K562 (cell line): Measurements from ENCODE around the gene UBE2L3. TPM values are rescaled to one million over a fixed set of nuclear protein-coding genes. Genes with fewer than 3 reads are reported as not detected.

ENCODE experiments used
- BRCA1 ChIP-seq, 2 experiments: fragments of 450-650 bp in 1 of 2; sonication (generic) in 1 of 2; formaldehyde crosslinking in 1 of 2; IDR thresholded peaks; 2 replicates each; pipeline versions ENCODE4 v1.5.0 to v1.6.1; 2017 to 2020; ENCODE audit warnings: mild to moderate bottlenecking in 1 of 2, missing genetic modification reagents in 1 of 2
- CCAR2 ChIP-seq: fragments of 200-400 bp; formaldehyde crosslinking; IDR thresholded peaks from 2 replicates; pipeline ENCODE4 v1.6.1; 2017; ENCODE audit warnings: mild to moderate bottlenecking, low read depth, low read length
- CHD2 ChIP-seq: IDR thresholded peaks from 2 replicates; pipeline ENCODE4 v1.6.1; 2011; ENCODE audit warnings: low read depth, low read length
- EP300 ChIP-seq: IDR thresholded peaks from 2 replicates; pipeline ENCODE4 v1.6.1; 2012; ENCODE audit warnings: low read length, improper control_type of control experiment
- FOXA3 ChIP-seq, 2 experiments: fragments of 450-650 bp in 1 of 2; sonication (generic) in 1 of 2; formaldehyde crosslinking; IDR thresholded peaks in 1 of 2; conservative IDR thresholded peaks in 1 of 2; 2 replicates each; pipeline versions ENCODE4 v1.4.0 to v1.8.0; 2020 to 2022; ENCODE audit warnings: mild to moderate bottlenecking in 2 of 2, missing genetic modification reagents in 1 of 2
- HNRNPH1 ChIP-seq: fragments of 200-400 bp; formaldehyde crosslinking; optimal IDR thresholded peaks from 2 replicates; pipeline ENCODE3; 2017; ENCODE audit warnings: low read depth, mild to moderate bottlenecking, low read length, moderate library complexity
- MBD1 ChIP-seq: fragments of 250-450 bp; sonication (Bioruptor Pico); IDR thresholded peaks from 2 replicates; pipeline ENCODE4 v1.8.0; 2022; ENCODE audit warnings: inconsistent platforms
- RBM15 ChIP-seq: fragments of 200-400 bp; formaldehyde crosslinking; IDR thresholded peaks from 2 replicates; pipeline ENCODE4 v1.6.1; 2018; ENCODE audit warnings: mild to moderate bottlenecking, low read length, moderate library complexity; ENCODE audit not compliant: insufficient read depth
- RCOR1 ChIP-seq, 2 experiments: IDR thresholded peaks; 2 replicates each; pipeline ENCODE4 v1.6.1; 2012; ENCODE audit warnings: low read depth in 2 of 2, low read length in 2 of 2, borderline replicate concordance in 1 of 2, improper control_type of control experiment in 1 of 2
- SMAD1 ChIP-seq: fragments of 150-350 bp; IDR thresholded peaks from 2 replicates; pipeline ENCODE4 v1.6.1; 2014; ENCODE audit warnings: low read length, low read depth; ENCODE audit not compliant: partially characterized antibody
- ZNF253 ChIP-seq: fragments of 250-450 bp; sonication (Bioruptor Pico); conservative IDR thresholded peaks from 2 replicates; pipeline ENCODE4 v1.6.1; 2021; ENCODE audit warnings: mild to moderate bottlenecking
- ZSCAN32 ChIP-seq: fragments of 450-650 bp; formaldehyde crosslinking; IDR thresholded peaks from 2 replicates; pipeline ENCODE4 v1.4.0; 2020; ENCODE audit warnings: mild to moderate bottlenecking, moderate library complexity
- polyA plus RNA-seq, 8 experiments: library from polyadenylated mRNA; depleted of rRNA in 4 of 8; stranded (reverse) in 5 of 8; unstranded in 3 of 8; fragments of >200 nt; fragmentation: Nextera tagmentation in 2 of 8; fragmentation: Illumina TruSeq in 1 of 8; extraction: Ambion mirVana in 2 of 8; extraction: Trizol in 1 of 8; gene quantifications; 2 replicates each; pipeline versions ENCODE4 v1.2.1 to v1.2.3, GENCODE V29; 2011 to 2014; ENCODE audit warnings: inconsistent platforms in 1 of 8, missing spikeins in 1 of 8
- total RNA-seq, 7 experiments: library from RNA; depleted of rRNA in 6 of 7; stranded (reverse); fragments of >200 nt in 6 of 7; fragmentation: Illumina TruSeq in 2 of 7; extraction: Trizol in 2 of 7; gene quantifications; 2 replicates each; pipeline versions ENCODE4 v1.2.1 to v1.2.3, GENCODE V29; 2011 to 2021; ENCODE audit warnings: low replicate concordance in 1 of 7
- TF ChIP-seq, protein P1 (sequence below): fragments of 150-350 bp; conservative IDR thresholded peaks from 2 replicates; pipeline ENCODE4 v1.6.1; 2014; ENCODE audit warnings: low read length
- TF ChIP-seq, protein P2 (sequence below): fragments of 450-650 bp; IDR thresholded peaks from 2 replicates; pipeline ENCODE4 v1.7.0; 2016; ENCODE audit warnings: borderline replicate concordance

The UBE2L3 gene
- total and polyA plus RNA-seq, 9 of the 15 experiments (the other 6 are each of a cell fraction or from before 2014, with no cell fraction given), result 215 to 625 (median 285) TPM

DNA sequence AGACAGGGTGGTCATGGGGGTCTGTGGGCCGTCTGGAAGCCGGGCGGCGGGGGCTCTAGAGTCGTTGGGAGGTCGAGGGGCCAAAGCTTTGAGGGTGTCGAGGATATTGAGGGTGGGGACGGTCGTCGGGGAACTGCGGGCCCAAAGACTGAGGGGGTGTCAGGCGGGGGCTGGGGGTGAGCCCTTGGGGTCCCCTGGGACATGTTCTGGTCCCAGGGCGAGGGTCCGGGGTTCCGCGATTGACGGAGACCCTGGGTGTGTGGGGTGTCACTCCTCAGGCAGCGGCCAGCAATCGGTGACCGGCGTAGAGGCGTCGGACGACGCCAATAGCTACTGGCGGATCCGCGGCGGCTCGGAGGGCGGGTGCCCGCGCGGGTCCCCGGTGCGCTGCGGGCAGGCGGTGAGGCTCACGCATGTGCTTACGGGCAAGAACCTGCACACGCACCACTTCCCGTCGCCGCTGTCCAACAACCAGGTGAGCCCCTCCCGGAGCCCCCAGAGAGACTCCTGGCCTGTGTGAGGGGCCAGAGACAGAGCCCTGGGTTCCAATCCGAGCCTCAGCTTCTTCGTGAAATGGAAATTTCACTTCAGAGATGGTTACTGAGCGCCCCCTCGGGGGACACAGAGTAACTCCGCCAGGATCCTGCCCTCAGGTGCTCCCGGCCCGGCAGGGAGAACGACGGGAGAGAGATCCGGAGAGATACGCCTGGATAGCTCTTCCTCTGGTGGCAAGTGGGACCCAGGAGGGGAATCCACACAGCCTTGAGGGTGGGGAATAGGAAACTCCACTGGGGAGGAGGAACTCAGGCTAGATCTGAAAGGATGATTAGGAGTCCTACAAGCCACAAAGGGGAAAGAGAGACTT, 75.3 kb downstream of the UBE2L3 start (continued):
- TF ChIP-seq, protein P1, sequence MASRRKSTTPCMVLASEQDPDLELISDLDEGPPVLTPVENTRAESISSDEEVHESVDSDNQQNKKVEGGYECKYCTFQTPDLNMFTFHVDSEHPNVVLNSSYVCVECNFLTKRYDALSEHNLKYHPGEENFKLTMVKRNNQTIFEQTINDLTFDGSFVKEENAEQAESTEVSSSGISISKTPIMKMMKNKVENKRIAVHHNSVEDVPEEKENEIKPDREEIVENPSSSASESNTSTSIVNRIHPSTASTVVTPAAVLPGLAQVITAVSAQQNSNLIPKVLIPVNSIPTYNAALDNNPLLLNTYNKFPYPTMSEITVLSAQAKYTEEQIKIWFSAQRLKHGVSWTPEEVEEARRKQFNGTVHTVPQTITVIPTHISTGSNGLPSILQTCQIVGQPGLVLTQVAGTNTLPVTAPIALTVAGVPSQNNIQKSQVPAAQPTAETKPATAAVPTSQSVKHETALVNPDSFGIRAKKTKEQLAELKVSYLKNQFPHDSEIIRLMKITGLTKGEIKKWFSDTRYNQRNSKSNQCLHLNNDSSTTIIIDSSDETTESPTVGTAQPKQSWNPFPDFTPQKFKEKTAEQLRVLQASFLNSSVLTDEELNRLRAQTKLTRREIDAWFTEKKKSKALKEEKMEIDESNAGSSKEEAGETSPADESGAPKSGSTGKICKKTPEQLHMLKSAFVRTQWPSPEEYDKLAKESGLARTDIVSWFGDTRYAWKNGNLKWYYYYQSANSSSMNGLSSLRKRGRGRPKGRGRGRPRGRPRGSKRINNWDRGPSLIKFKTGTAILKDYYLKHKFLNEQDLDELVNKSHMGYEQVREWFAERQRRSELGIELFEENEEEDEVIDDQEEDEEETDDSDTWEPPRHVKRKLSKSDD, result peak; percentile 91
- TF ChIP-seq SMAD1 (peak; percentile 86), BRCA1 (IDR thresholded peaks at IDR 0.05) (no peak), BRCA1 (CRISPR knock-in tag; IDR thresholded peaks at IDR 0.05) (no peak), ZNF253 (no peak), ZSCAN32 (CRISPR knock-in tag) (no peak), MBD1 (CRISPR knock-in tag) (no peak), EP300 (peak; percentile 80), FOXA3 (CRISPR knock-in tag; conservative IDR thresholded peaks at IDR 0.05 in 1 of 2, IDR thresholded peaks at IDR 0.05 in 1 of 2) (no peak), CCAR2 (no peak), RBM15 (no peak), CHD2 (peak; percentile 35), HNRNPH1 (no peak), RCOR1 (IDR thresholded peaks at IDR 0.05; ENCODE audit: borderline replicate concordance in 1 of 2, low read depth in 2 of 2, low read length in 2 of 2) (peak in 1 of 2 experiments; percentile 95; a peak in 2 of 4 replicates)
- TF ChIP-seq, protein P2, sequence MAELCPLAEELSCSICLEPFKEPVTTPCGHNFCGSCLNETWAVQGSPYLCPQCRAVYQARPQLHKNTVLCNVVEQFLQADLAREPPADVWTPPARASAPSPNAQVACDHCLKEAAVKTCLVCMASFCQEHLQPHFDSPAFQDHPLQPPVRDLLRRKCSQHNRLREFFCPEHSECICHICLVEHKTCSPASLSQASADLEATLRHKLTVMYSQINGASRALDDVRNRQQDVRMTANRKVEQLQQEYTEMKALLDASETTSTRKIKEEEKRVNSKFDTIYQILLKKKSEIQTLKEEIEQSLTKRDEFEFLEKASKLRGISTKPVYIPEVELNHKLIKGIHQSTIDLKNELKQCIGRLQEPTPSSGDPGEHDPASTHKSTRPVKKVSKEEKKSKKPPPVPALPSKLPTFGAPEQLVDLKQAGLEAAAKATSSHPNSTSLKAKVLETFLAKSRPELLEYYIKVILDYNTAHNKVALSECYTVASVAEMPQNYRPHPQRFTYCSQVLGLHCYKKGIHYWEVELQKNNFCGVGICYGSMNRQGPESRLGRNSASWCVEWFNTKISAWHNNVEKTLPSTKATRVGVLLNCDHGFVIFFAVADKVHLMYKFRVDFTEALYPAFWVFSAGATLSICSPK, result no peak
